ENCODE measurements around the gene IFFO2. TPM values are rescaled to one million over a fixed set of nuclear protein-coding genes. Genes with fewer than 3 reads are reported as not detected.

IFFO2 gene
- polyA plus RNA-seq, 1 of the 3 experiments (the other 2 are of a cell fraction), result 10.5 TPM

DNA sequence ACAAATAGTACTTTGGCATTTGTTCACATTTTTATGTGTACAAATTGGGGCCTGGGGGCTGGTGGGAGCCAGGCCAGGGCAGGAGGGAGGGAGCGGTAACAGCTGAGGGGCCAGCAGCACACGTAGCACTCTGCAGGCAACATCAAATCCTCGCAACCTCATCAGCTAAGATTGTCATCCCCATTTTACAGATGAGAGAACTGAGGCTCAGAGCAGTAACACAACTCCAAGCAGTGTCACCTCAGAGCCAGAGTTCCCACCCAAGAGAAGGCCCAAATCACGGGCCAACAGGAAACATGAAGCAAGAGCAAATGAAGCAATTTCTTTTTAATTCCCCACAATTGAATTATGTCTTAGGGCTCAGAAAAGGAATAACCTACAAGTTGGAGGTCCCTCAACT is 14.1 kb downstream of the IFFO2 start:
- Histone ChIP-seq H3K9me3 (no peaks in the 10 kb centered on the region), H3K4me1 (ENCODE audit: control insufficient read depth in 1 of 2, insufficient read depth in 2 of 2, low read depth in 1 of 2, low read length in 1 of 2) (peaks cover 23 to 63% of the 10 kb centered on the region in 2 experiments; a peak in 2 of 4 replicates), H3K9me2 (no peaks in the 10 kb centered on the region), H4K20me1 (ENCODE audit: insufficient read depth) (no peaks in the 10 kb centered on the region), H3K27ac (ENCODE audit: low read depth in 2 of 2, low read length in 1 of 2) (peak overlapping the region in 1 of 2 experiments; percentile 83; a peak in 2 of 4 replicates), H3K79me2 (ENCODE audit: insufficient read depth) (peaks cover 94% of the 10 kb centered on the region), H3K27me3 (ENCODE audit: insufficient read depth) (no peaks in the 10 kb centered on the region), H3K4me2 (no peak overlapping the region), H3K36me3 (replicated peaks in 1 of 2; ENCODE audit: control insufficient read depth in 1 of 2, insufficient read depth in 2 of 2, low read length in 1 of 2) (no peaks in the 10 kb centered on the region), H2AFZ (ENCODE audit: low read depth) (no peak overlapping the region), H3K9ac (peak overlapping the region; percentile 56; the same call in 1 of the 2 replicates), H3F3A (replicated peaks; ENCODE audit: insufficient read depth) (peaks cover 3% of the 10 kb centered on the region), H3K4me3 (ENCODE audit: low read depth in 2 of 2, low read length in 1 of 2) (no peak overlapping the region)
- 92% methylated on average over 4 of the region's 4 CpGs for WGBS (ENCODE audit: low lambda C conversion rate)
- POLR2A ChIA-PET, result no interaction called here
- no peak for DNase-seq
- TF ChIP-seq EZH2phosphoT487 (IDR thresholded peaks at IDR 0.05; ENCODE audit: borderline replicate concordance, low read depth) (no peak), MXI1 (IDR thresholded peaks at IDR 0.05; ENCODE audit: low read depth, low read length) (no peak)
- CTCF ChIA-PET, result interaction anchor here (1.5 to 3.0 kb wide), 2 partner anchors 16 to 29 kb away, joined by 3 to 13 read pairs; no protein-coding TSS in a partner anchor

- H3K9ac ChIP-seq, result peak overlapping the region; percentile 56
Observed at GRCh38 chr1:18941221-18942141, 15.0 kb downstream of the IFFO2 start.

GRCh38 chr1:18940303-18941020 is 16.0 kb downstream of the IFFO2 start:
- Histone ChIP-seq H2AFZ (ENCODE audit: low read depth) (no peak overlapping the region), H3K27me3 (ENCODE audit: insufficient read depth) (no peaks in the 10 kb centered on the region), H3K4me2 (peak overlapping the region; percentile 56), H3K9me2 (no peaks in the 10 kb centered on the region), H3F3A (replicated peaks; ENCODE audit: insufficient read depth) (peaks cover 3% of the 10 kb centered on the region), H3K4me1 (ENCODE audit: control insufficient read depth in 1 of 2, insufficient read depth in 2 of 2, low read depth in 1 of 2, low read length in 1 of 2) (peaks cover 20 to 52% of the 10 kb centered on the region in 2 experiments; a peak in 2 of 4 replicates), H3K9ac (peak overlapping the region; percentile 27; the same call in 1 of the 2 replicates), H3K9me3 (no peaks in the 10 kb centered on the region), H4K20me1 (ENCODE audit: insufficient read depth) (no peaks in the 10 kb centered on the region), H3K36me3 (replicated peaks in 1 of 2; ENCODE audit: control insufficient read depth in 1 of 2, insufficient read depth in 2 of 2, low read length in 1 of 2) (no peaks in the 10 kb centered on the region), H3K79me2 (ENCODE audit: insufficient read depth) (peaks cover 83% of the 10 kb centered on the region), H3K4me3 (ENCODE audit: low read depth in 2 of 2, low read length in 1 of 2) (no peak overlapping the region), H3K27ac (ENCODE audit: low read depth in 2 of 2, low read length in 1 of 2) (peak overlapping the region in 1 of 2 experiments; percentile 83; a peak in 2 of 4 replicates)
- ChIA-PET CTCF (interaction anchor here (1.4 to 3.0 kb wide), 2 partner anchors 27 to 56 kb away, joined by 6 to 13 read pairs; no protein-coding TSS in a partner anchor), POLR2A (no interaction called here)
- WGBS (ENCODE audit: low lambda C conversion rate), result 92% methylated on average over 13 of the region's 13 CpGs
- DNase-seq, result no peak
- TF ChIP-seq RXRA (IDR thresholded peaks at IDR 0.05; ENCODE audit: borderline replicate concordance, low read depth), result no peak
- TF ChIP-seq GABPA (IDR thresholded peaks at IDR 0.05; ENCODE audit: low read depth), result no peak
- no peak for TF ChIP-seq FOXJ3 (CRISPR knock-in tag; IDR thresholded peaks at IDR 0.05)
- TF ChIP-seq REST (IDR thresholded peaks at IDR 0.05; ENCODE audit: low read depth, low read length), result no peak
- no peak for TF ChIP-seq JUND (IDR thresholded peaks at IDR 0.05)
- TF ChIP-seq, protein P1, sequence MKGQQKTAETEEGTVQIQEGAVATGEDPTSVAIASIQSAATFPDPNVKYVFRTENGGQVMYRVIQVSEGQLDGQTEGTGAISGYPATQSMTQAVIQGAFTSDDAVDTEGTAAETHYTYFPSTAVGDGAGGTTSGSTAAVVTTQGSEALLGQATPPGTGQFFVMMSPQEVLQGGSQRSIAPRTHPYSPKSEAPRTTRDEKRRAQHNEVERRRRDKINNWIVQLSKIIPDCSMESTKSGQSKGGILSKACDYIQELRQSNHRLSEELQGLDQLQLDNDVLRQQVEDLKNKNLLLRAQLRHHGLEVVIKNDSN (IDR thresholded peaks at IDR 0.05; ENCODE audit: borderline replicate concordance, low read depth), result no peak
- TF ChIP-seq, protein P2, sequence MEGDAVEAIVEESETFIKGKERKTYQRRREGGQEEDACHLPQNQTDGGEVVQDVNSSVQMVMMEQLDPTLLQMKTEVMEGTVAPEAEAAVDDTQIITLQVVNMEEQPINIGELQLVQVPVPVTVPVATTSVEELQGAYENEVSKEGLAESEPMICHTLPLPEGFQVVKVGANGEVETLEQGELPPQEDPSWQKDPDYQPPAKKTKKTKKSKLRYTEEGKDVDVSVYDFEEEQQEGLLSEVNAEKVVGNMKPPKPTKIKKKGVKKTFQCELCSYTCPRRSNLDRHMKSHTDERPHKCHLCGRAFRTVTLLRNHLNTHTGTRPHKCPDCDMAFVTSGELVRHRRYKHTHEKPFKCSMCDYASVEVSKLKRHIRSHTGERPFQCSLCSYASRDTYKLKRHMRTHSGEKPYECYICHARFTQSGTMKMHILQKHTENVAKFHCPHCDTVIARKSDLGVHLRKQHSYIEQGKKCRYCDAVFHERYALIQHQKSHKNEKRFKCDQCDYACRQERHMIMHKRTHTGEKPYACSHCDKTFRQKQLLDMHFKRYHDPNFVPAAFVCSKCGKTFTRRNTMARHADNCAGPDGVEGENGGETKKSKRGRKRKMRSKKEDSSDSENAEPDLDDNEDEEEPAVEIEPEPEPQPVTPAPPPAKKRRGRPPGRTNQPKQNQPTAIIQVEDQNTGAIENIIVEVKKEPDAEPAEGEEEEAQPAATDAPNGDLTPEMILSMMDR (IDR thresholded peaks at IDR 0.05), result no peak

More at GRCh38 chr1:18941221-18942141, 15.0 kb downstream of the IFFO2 start:
- 60% methylated on average over 15 of the region's 18 CpGs for WGBS (ENCODE audit: low lambda C conversion rate)
- peaks cover 3% of the 10 kb centered on the region for H3F3A ChIP-seq (replicated peaks; ENCODE audit: insufficient read depth)
- DNase-seq, result no peak
- H3K9me3 ChIP-seq, result no peaks in the 10 kb centered on the region
- no peaks in the 10 kb centered on the region for H4K20me1 ChIP-seq (ENCODE audit: insufficient read depth)
- H3K4me3 ChIP-seq (ENCODE audit: low read depth in 2 of 2, low read length in 1 of 2), result no peak overlapping the region
- no peak overlapping the region for H2AFZ ChIP-seq (ENCODE audit: low read depth)
- H3K4me1 ChIP-seq (ENCODE audit: control insufficient read depth in 1 of 2, insufficient read depth in 2 of 2, low read depth in 1 of 2, low read length in 1 of 2), result peaks cover 20 to 60% of the 10 kb centered on the region in 2 experiments; a peak in 2 of 4 replicates
- no peaks in the 10 kb centered on the region for H3K27me3 ChIP-seq (ENCODE audit: insufficient read depth)
- POLR2A ChIA-PET, result no interaction called here
- no peaks in the 10 kb centered on the region for H3K9me2 ChIP-seq
- CTCF ChIA-PET, result interaction anchor here (1.4 to 3.0 kb wide), 3 partner anchors 15 to 57 kb away, joined by 3 to 13 read pairs (median 6); no protein-coding TSS in a partner anchor
- peak overlapping the region; percentile 56; the same call in 1 of the 2 replicates for H3K4me2 ChIP-seq
- H3K27ac ChIP-seq (ENCODE audit: low read depth in 2 of 2, low read length in 1 of 2), result peak overlapping the region in 1 of 2 experiments; percentile 83; a peak in 2 of 4 replicates
- no peaks in the 10 kb centered on the region for H3K36me3 ChIP-seq (replicated peaks in 1 of 2; ENCODE audit: control insufficient read depth in 1 of 2, insufficient read depth in 2 of 2, low read length in 1 of 2)
- no peak for TF ChIP-seq TEAD4 (IDR thresholded peaks at IDR 0.05; ENCODE audit: borderline replicate concordance, insufficient read depth)
- peak; percentile 18; the same call in 1 of the 2 replicates for TF ChIP-seq TCF12 (IDR thresholded peaks at IDR 0.05)
- TF ChIP-seq NFIC (IDR thresholded peaks at IDR 0.05; ENCODE audit: borderline replicate concordance), result peak; percentile 46; the same call in 1 of the 2 replicates
- peaks cover 93% of the 10 kb centered on the region for H3K79me2 ChIP-seq (ENCODE audit: insufficient read depth)

Measured in SK-N-SH (cell line).